H1 (cell line): Measurements from ENCODE around the gene PHGDH. TPM values are rescaled to one million over a fixed set of nuclear protein-coding genes. Genes with fewer than 3 reads are reported as not detected.

Source experiments
- CTCF ChIA-PET: fragments of 300-600 bp; sonication (Branson Sonifier 250); formaldehyde crosslinking; loops from one replicate; lab custom pipeline; 2021; ENCODE audit not compliant: partially characterized antibody; lab: Charles Lee
- POLR2A ChIA-PET: fragments of 300-600 bp; sonication (Branson Sonifier 250); formaldehyde crosslinking; loops from one replicate; lab custom pipeline; 2021; ENCODE audit warnings: inconsistent platforms; ENCODE audit not compliant: partially characterized antibody; lab: Charles Lee
- DNase-seq, 2 experiments: peaks; one replicate each; pipeline versions ENCODE4 v3.0.0 to v3.0.0-alpha.2; 2010 to 2022; ENCODE audit warnings: low spot score in 2 of 2, low read depth in 1 of 2, mixed read lengths in 1 of 2
- FAIRE-seq: peaks from 2 replicates; lab custom pipeline; 2011; peaks lifted over from hg19 to GRCh38; lab: Jason Lieb, UNC
- H2AFZ ChIP-seq: 2 replicates; pipeline ENCODE4 v1.8.1; 2012; ENCODE audit warnings: low read length, inconsistent platforms
- H2AK5ac ChIP-seq: 2 replicates; pipeline ENCODE4 v1.6.1; 2013; ENCODE audit warnings: low read depth, low read length
- H2BK120ac ChIP-seq: replicated peaks from 2 replicates; pipeline ENCODE3; 2013; ENCODE audit warnings: low read depth, low read length, inconsistent platforms
- H2BK12ac ChIP-seq: 2 replicates; pipeline ENCODE4 v1.6.1; 2013; ENCODE audit warnings: low read depth, low read length
- H2BK15ac ChIP-seq: 2 replicates; pipeline ENCODE4 v1.6.1; 2013; ENCODE audit warnings: low read length
- H2BK20ac ChIP-seq: 2 replicates; pipeline ENCODE4 v1.6.1; 2013; ENCODE audit warnings: low read length
- H2BK5ac ChIP-seq: 2 replicates; pipeline ENCODE4 v1.6.1; 2013; ENCODE audit warnings: low read depth, low read length
- H3K14ac ChIP-seq: 2 replicates; pipeline ENCODE4 v1.6.1; 2013; ENCODE audit warnings: inconsistent platforms; ENCODE audit not compliant: insufficient read length
- H3K18ac ChIP-seq: 2 replicates; pipeline ENCODE4 v1.6.1; 2013; ENCODE audit warnings: low read length; ENCODE audit errors: extremely low read depth
- H3K23ac ChIP-seq: 2 replicates; pipeline ENCODE4 v1.6.1; 2013; ENCODE audit warnings: inconsistent platforms; ENCODE audit not compliant: insufficient read length
- H3K23me2 ChIP-seq: 2 replicates; pipeline ENCODE4 v1.6.1; 2013; ENCODE audit warnings: low read depth, low read length
- H3K27ac ChIP-seq: 2 replicates; pipeline ENCODE4 v1.6.1; 2011; ENCODE audit warnings: low read depth, low read length, inconsistent platforms
- H3K27me3 ChIP-seq, 4 experiments: replicated peaks in 1 of 4; 1 replicate in 1 of 4; 2 replicates in 3 of 4; pipeline versions ENCODE4 v1.6.1 to v1.8.1; 2011 to 2013; ENCODE audit warnings: low read length in 3 of 4, mild to moderate bottlenecking in 3 of 4, inconsistent platforms in 2 of 4, mixed read lengths in 2 of 4, moderate library complexity in 1 of 4; ENCODE audit not compliant: control insufficient read depth in 3 of 4, insufficient read depth in 3 of 4; ENCODE audit errors: extremely low read depth in 1 of 4
- H3K36me3 ChIP-seq, 4 experiments: 2 replicates each; pipeline versions ENCODE4 v1.6.1 to v1.8.1; 2011 to 2013; ENCODE audit warnings: mild to moderate bottlenecking in 4 of 4, low read length in 3 of 4, moderate library complexity in 2 of 4, control low read depth in 1 of 4, inconsistent platforms in 1 of 4; ENCODE audit not compliant: insufficient read depth in 4 of 4, control insufficient read depth in 2 of 4
- H3K4ac ChIP-seq: replicated peaks from 2 replicates; pipeline ENCODE3; 2013; ENCODE audit warnings: low read length, low read depth, mixed read lengths, inconsistent platforms; ENCODE audit not compliant: insufficient read length
- H3K4me1 ChIP-seq, 4 experiments: replicated peaks in 1 of 4; 1 replicate in 1 of 4; 2 replicates in 3 of 4; pipeline versions ENCODE4 v1.6.1 to v1.8.1; 2011 to 2013; ENCODE audit warnings: low read length in 3 of 4, inconsistent platforms in 2 of 4, mixed read lengths in 1 of 4; ENCODE audit not compliant: insufficient read depth in 4 of 4, control insufficient read depth in 3 of 4
- H3K4me2 ChIP-seq, 2 experiments: 2 replicates each; pipeline versions ENCODE4 v1.6.1 to v1.8.1; 2011 to 2013; ENCODE audit warnings: low read depth in 2 of 2, low read length in 2 of 2, control low read depth in 1 of 2, inconsistent platforms in 1 of 2, mild to moderate bottlenecking in 1 of 2; ENCODE audit not compliant: insufficient read depth in 1 of 2
- H3K4me3 ChIP-seq, 4 experiments: fragments of 200-600, 300-600 bp in 1 of 4; sonication (generic), shearing (Covaris generic), sonication (Bioruptor Twin) in 1 of 4; 2 replicates each; pipeline versions ENCODE4 v1.5.1 to v1.8.1; 2011 to 2016; ENCODE audit warnings: low read length in 4 of 4, low read depth in 3 of 4, control low read depth in 2 of 4, inconsistent platforms in 2 of 4, mild to moderate bottlenecking in 2 of 4, mixed read lengths in 1 of 4, moderate library complexity in 1 of 4; ENCODE audit not compliant: insufficient read depth in 2 of 4; ENCODE audit errors: extremely low read depth in 1 of 4
- H3K56ac ChIP-seq: replicated peaks from 2 replicates; pipeline ENCODE3; 2013; ENCODE audit warnings: low read depth, mild to moderate bottlenecking, mixed read lengths, low read length, inconsistent platforms; ENCODE audit not compliant: insufficient read length
- H3K79me1 ChIP-seq: 2 replicates; pipeline ENCODE4 v1.6.1; 2013; ENCODE audit warnings: low read depth, low read length, control low read depth
- H3K79me2 ChIP-seq, 2 experiments: 2 replicates each; pipeline versions ENCODE4 v1.6.1 to v1.8.1; 2012 to 2013; ENCODE audit warnings: low read length in 2 of 2, mild to moderate bottlenecking in 2 of 2, inconsistent platforms in 1 of 2; ENCODE audit not compliant: insufficient read depth in 2 of 2, control insufficient read depth in 1 of 2
- H3K9ac ChIP-seq, 4 experiments: replicated peaks in 1 of 4; 1 replicate in 1 of 4; 2 replicates in 3 of 4; pipeline versions ENCODE4 v1.6.1 to v1.8.1; 2011 to 2013; ENCODE audit warnings: low read depth in 3 of 4, low read length in 3 of 4, control low read depth in 2 of 4, mild to moderate bottlenecking in 2 of 4, moderate library complexity in 2 of 4, inconsistent platforms in 1 of 4; ENCODE audit errors: extremely low read depth in 1 of 4
- H3K9me3 ChIP-seq, 2 experiments: 2 replicates each; pipeline versions ENCODE4 v1.6.1 to v1.8.1; 2012 to 2013; ENCODE audit warnings: mild to moderate bottlenecking in 2 of 2, moderate library complexity in 2 of 2, control low read depth in 1 of 2, inconsistent platforms in 1 of 2, low read depth in 1 of 2, low read length in 1 of 2, mixed read lengths in 1 of 2; ENCODE audit not compliant: insufficient read depth in 2 of 2
- H4K20me1 ChIP-seq, 2 experiments: replicated peaks in 1 of 2; 2 replicates each; pipeline versions ENCODE3 to v1.8.1; 2011 to 2013; ENCODE audit warnings: inconsistent platforms in 2 of 2, low read length in 2 of 2, mild to moderate bottlenecking in 1 of 2; ENCODE audit not compliant: insufficient read depth in 2 of 2, control insufficient read depth in 1 of 2
- H4K5ac ChIP-seq: 2 replicates; pipeline ENCODE4 v1.6.1; 2013; ENCODE audit warnings: low read length, low read depth, mixed read lengths, inconsistent platforms; ENCODE audit not compliant: insufficient read length
- H4K8ac ChIP-seq: 2 replicates; pipeline ENCODE4 v1.8.0; 2013; ENCODE audit warnings: mild to moderate bottlenecking, moderate library complexity, low read length, inconsistent platforms; ENCODE audit not compliant: insufficient read depth; ENCODE audit errors: extremely low read depth
- H4K91ac ChIP-seq: replicated peaks from 2 replicates; pipeline ENCODE3; 2013; ENCODE audit warnings: low read length, mixed read lengths, inconsistent platforms; ENCODE audit not compliant: insufficient read length
- CEBPB ChIP-seq: IDR thresholded peaks from 2 replicates; pipeline ENCODE4 v1.6.1; 2012; ENCODE audit warnings: low read depth, low read length
- RFX5 ChIP-seq: IDR thresholded peaks from 2 replicates; pipeline ENCODE4 v1.6.1; 2011; ENCODE audit warnings: low read depth, low read length, improper control_type of control experiment, borderline replicate concordance
- WGBS, 2 experiments: shearing (Covaris generic) in 1 of 2; methylation state at CpG; one replicate each; pipeline versions ENCODE4 v1.1.6 to v1.1.7; 2013 to 2015; ENCODE audit warnings: low lambda C conversion rate in 2 of 2, mixed read lengths in 2 of 2, inconsistent platforms in 1 of 2, low coverage in 1 of 2, missing lambda C conversion rate in 1 of 2; ENCODE audit not compliant: insufficient replicate concordance in 2 of 2, insufficient coverage in 1 of 2, insufficient read length in 1 of 2; ENCODE audit errors: extremely low coverage in 1 of 2, missing lambda C conversion rate in 1 of 2; 5-methylcytosine and 5-hydroxymethylcytosine counted together
- polyA plus RNA-seq, 7 experiments: library from polyadenylated mRNA; depleted of rRNA in 3 of 7; stranded (reverse) in 5 of 7; unstranded in 2 of 7; fragments of >200 nt in 5 of 7; fragments of 200-250 nt in 2 of 7; gene quantifications; 1 replicate in 5 of 7; 2 replicates in 1 of 7; 4 replicates in 1 of 7; pipeline versions ENCODE4 v1.2.1 to v1.2.3, GENCODE V29; 2011 to 2013; ENCODE audit warnings: missing spikeins in 2 of 7, mixed read lengths in 2 of 7
- total RNA-seq: library from RNA; stranded (reverse); fragmentation: NEBNext Ultra II Directional; extraction: Animal tissue kit (Norgen Biotek cat#: 25700); gene quantifications from 2 replicates; pipeline ENCODE4 v1.2.1, GENCODE V29; 2021

Gene PHGDH
- total and polyA plus RNA-seq, 2 of the 8 experiments (the other 6 are each of a cell fraction or from before 2014, with no cell fraction given), result 358 to 687 TPM

DNA sequence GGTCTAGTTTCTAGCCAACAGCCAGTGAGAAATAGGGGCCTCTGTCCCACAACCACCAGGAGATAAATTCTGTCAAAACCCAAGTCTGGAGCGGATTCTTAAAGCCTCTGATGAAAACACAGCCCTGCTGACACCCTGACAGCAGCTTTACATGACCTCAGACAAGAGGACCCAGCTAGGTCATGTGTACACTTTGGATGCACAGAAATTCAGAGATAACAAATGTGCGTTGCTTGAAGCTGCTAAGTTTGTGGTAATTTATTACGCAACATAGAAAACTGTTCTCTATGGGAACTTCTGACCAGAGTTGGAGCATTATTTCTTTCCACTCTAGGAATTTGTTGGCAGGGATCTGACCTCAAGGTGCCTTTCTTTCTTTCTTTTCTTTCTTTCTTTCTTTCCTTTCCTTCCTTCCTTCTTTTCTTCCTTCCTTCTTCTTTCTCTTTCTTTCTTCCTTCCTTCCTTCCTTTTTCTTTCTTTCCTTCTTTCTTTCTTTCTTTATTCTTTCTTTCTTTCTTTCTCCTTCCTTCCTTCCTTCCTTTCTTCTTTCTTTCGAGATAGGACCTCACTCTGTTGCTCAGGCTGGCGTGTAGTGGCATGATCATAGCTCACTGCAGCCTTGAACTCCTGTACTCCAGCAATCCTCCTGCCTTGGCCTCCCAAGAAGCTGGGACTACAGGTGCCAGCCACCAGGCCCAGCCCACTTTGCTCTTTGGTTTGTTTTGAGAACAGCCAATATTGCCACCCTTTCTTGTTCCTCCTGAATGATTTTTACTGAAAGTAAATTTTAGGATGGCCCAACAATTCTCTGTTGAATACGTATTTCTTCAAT, 71.8 kb downstream of the PHGDH start:
- DNase-seq (peak in 1 of 2 experiments; percentile 29), FAIRE-seq (no peak)
- Histone ChIP-seq H4K8ac (no peak overlapping the region), H3K4me2 (no peak overlapping the region), H2AK5ac (no peak overlapping the region), H3K23ac (no peak overlapping the region), H3K4me3 (no peak overlapping the region), H3K56ac (no peak overlapping the region), H3K27me3 (no peaks in the 10 kb centered on the region), H2BK120ac (no peak overlapping the region), H3K18ac (no peak overlapping the region), H4K91ac (no peak overlapping the region), H2BK5ac (no peak overlapping the region), H4K20me1 (no peaks in the 10 kb centered on the region), H3K79me1 (no peaks in the 10 kb centered on the region), H3K27ac (no peak overlapping the region), H4K5ac (no peak overlapping the region), H3K36me3 (no peaks in the 10 kb centered on the region), H2BK15ac (no peak overlapping the region), H3K4me1 (no peaks in the 10 kb centered on the region), H3K23me2 (no peaks in the 10 kb centered on the region), H3K14ac (no peak overlapping the region), H2AFZ (no peak overlapping the region), H3K9me3 (no peaks in the 10 kb centered on the region), H3K9ac (no peak overlapping the region), H3K79me2 (no peaks in the 10 kb centered on the region), H3K4ac (no peak overlapping the region), H2BK12ac (no peak overlapping the region), H2BK20ac (no peak overlapping the region)
- POLR2A ChIA-PET, result interaction anchor here (0.7 to 1.4 kb wide), 4 partner anchors 9 to 37 kb away, joined by 3 to 6 read pairs (median 4); no protein-coding TSS in a partner anchor
- CTCF ChIA-PET, result interaction anchor here (1.2 to 1.6 kb wide), 4 partner anchors 12 to 411 kb away, joined by 3 to 5 read pairs (median 4); no protein-coding TSS in a partner anchor
- 92% methylated on average over 6 of the region's 6 CpGs; no CpG with 5 or more reads in 1 of the 2 experiments for WGBS, 2 experiments
- TF ChIP-seq RFX5 (no peak), CEBPB (peak; percentile 64; the same call in 1 of the 2 replicates)
